Uterus (tissue), 2 donors: ENCODE measurements around the gene CNPPD1.

Source experiments
- CTCF ChIP-seq, 4 experiments: fragments of 200-600 bp in 2 of 4; fragments of 450-650 bp in 2 of 4; sonication (generic) in 2 of 4; IDR thresholded peaks; one replicate each; pipeline ENCODE4 v1.5.1; 2016 to 2019; ENCODE audit warnings: antibody characterized with exemption in 4 of 4, mild to moderate bottlenecking in 2 of 4, moderate library complexity in 1 of 4
- POLR2A ChIP-seq, 2 donors: fragments of 450-650 bp; IDR thresholded peaks; one replicate each; pipeline ENCODE4 v1.6.1; 2016; ENCODE audit warnings: antibody characterized with exemption in 2 of 2, mild to moderate bottlenecking in 1 of 2, moderate library complexity in 1 of 2

- TF ChIP-seq CTCF (IDR thresholded peaks at IDR 0.05), result no peak
- no peak for TF ChIP-seq POLR2A (IDR thresholded peaks at IDR 0.05)
These were observed 3.1 kb upstream of the CNPPD1 start for GRCh38 chr2:219179601-219180465.
